Measurements from ENCODE around the gene PFKFB1.
"Not testable (repeated sequence)": the region's sequence is repeated elsewhere in the genome, so short reads cannot be mapped to it uniquely, and the experiment has no call there.

The PFKFB1 gene

DNA sequence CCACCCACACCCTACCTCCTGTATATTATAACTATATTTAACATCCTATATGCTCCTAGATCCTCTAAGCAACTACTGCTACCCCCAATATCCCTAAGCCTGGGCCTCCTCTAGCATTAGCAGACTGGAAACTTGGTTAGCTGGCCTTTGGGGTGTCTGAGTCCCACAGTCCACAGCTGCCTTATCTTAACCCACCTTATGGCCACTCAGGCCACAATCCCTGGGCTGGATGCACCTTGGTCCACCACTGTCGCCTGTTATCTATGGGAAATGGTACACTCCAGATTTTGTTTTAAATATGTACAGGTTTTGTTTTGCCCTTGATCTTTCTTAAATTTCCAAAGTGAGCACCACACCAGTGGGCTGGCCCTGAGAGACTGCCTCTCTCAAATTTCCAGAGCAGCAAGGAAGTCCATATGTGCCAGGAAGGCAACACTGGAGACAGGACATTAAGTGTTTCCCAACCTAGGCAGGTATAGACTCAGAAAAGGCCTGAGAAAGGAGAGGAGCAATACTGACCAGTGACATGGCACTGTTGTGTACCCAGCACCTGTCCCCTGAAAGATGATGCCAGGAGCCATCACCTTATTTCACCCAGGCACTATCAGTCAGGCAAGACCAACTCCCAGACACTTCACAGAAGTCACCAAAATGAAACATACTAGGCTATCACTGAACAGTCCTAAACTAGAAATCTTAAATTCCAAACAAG lies 921 bp downstream of the PFKFB1 start:
- no peak for DNase-seq (ENCODE audit: low spot score)

DNA sequence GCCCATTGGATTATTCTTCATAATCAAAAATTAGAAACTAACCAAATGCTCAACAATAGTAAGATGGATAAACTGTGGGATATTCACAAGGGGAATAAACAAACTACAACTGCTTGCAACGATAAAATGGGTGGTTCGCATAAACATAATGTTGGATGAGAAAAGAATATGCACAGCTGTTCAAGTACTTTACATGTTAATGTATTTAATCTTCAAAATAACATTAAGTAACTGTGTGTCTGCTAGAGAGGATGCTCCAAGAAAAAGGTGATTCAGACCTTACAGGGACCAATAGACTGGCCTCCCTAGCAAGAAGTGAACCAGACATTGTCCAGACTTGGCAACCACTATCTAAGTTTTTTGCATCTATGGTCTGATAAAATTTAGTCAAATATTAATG lies 2.3 kb downstream of the PFKFB1 start:
- no peak for DNase-seq (ENCODE audit: low spot score)

- DNase-seq (ENCODE audit: low spot score) = not testable (repeated sequence)
These were observed 10.7 kb downstream of the PFKFB1 start for GRCh38 chrX:54983306-54983705.

DNA sequence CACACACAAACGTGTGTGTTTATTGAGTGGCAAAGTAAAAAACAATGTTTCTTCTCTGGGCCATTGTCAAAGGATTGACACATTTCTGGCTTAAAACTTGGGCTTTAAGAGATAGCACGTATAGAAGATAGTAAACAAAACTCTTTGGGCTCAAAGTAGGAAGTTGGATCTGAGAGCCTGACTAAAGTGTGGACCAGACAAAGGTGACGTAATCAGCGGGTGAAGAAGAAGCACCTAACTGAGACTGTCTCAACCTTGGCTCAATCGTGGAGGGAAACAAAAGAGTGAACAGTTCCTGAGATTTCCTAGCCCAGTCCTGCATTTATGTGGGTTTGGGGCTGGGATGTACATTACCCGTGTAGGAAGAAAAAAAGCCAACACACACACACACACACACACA lies 13.7 kb downstream of the PFKFB1 start:
- no peak for DNase-seq (ENCODE audit: low spot score)

DNA sequence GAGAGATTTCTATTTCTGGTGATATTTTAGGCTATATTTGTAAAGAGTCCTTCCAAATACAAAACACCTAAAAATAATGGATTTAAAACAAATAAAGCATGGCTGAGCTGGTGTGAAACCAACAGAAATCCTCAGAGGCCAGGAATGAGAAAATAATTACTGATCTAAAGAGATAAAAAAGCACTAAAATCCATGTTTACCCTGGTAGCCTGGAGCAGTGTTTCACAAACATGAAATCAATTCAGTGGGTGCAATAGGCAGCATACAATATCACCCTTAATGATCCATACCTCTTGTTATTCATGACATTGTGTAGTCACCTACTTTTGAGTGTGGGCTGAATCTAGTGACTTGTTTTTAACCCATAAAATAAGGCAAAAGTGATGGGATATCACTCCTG lies 14.6 kb downstream of the PFKFB1 start:
- DNase-seq (ENCODE audit: low spot score) = no peak

GRCh38 chrX:54978448-54978847 lies 15.5 kb downstream of the PFKFB1 start:
- DNase-seq (ENCODE audit: low spot score) = peak; percentile 8

DNA sequence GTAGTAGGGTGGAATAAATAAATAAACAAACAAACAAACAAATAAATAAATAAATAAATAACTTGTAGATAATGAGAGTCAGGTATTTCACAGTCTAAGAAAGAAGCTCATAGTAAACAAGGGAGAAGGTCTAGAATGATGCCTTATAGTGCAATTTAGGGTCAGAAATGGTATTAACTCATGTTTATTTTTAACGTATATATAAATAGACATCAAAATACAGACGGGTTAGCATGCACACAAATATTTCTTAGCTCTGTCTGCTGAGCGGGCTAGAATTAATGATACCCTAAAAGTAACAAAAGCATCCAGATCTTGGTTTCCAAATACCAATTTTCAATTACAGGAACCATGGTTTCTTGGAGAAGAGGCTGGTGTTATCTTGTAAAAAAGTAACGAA lies 16.6 kb downstream of the PFKFB1 start:
- no peak for DNase-seq (ENCODE audit: low spot score)

DNA sequence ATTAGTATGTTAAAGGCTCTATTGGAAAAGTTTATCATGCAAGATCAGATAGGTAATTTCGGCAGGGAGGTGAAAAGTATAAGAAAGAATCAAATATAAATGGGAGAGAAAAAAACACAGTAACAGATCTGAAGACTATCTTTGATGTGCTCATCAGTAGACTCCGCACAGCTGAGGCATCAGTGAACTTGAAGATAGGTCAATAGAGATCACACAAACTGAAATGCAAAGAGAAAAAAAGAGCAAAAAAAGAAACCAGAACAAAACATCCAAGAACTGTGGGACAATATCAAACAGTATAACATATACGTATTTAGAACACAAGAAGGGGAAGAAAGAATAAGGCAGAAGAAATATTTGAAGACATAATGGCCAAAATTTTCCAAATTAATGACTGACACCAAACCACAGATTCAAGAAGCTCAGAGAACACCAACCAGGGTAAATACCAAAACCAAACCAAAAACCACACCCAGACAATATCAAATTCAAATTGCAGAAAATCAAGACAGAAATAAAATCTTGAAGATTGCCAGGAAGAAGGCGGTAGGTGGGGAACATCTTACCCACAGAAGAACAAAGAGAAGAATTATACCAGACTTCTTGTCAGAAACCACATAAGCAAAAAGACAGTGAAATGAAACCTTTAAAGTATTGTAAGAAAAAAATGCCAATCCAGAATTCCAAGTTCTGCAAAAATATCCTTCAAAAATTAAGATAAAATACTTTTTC lies 29.1 kb downstream of the PFKFB1 start:
- no peak for DNase-seq (ENCODE audit: low spot score)

DNA sequence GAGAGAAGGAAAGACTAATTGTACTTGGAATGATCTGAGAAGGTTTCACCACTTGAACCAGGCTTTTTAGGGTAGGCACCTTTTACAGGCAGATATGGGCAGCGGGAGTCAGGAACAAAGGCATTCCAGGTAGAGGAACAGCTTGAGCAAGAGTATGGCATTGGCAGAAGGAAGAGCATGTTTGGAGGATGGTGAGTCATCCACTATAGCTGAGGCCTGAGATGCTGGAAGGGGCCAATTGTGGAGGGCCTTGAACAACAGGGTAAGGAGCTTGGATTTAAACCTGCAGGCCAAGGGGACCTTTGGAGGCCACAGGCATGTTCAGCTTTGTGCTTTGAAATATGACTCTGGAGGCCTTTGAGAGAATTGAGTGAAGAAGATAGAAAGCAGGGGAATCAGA lies 32.2 kb downstream of the PFKFB1 start:
- no peak for DNase-seq (ENCODE audit: low spot score)

GRCh38 chrX:54950730-54951375 lies 43.1 kb downstream of the PFKFB1 start:
- no peak for DNase-seq (ENCODE audit: low spot score)

DNA sequence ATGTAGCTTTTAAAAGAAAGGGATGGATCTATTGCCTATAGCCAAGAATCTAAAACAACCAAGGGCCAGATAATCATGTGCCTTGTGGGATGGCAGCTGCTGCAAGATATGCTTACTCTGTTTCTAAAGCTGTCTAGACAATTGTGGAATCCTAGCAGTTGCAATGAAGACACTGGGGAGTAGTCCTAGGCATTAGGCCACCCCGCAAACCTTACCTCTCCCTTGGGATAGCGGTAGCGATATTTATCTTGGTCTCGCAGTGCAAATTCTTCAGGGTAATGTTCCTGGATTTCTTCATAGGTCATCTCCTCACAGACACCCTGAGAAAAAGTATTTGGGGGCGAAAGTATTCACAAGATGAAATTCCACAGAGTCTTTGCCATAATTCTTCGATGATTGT lies 48.8 kb downstream of the PFKFB1 start:
- DNase-seq (ENCODE audit: low spot score) = no peak

- no peak for DNase-seq (ENCODE audit: low spot score)
These were observed 49.2 kb downstream of the PFKFB1 start for GRCh38 chrX:54944816-54945215.

- no peak for DNase-seq (ENCODE audit: low spot score)
These were observed 56.6 kb downstream of the PFKFB1 start for GRCh38 chrX:54937416-54937815.

- DNase-seq (ENCODE audit: low spot score) = no peak
These were observed 58.7 kb downstream of the PFKFB1 start for GRCh38 chrX:54935306-54935705.

DNA sequence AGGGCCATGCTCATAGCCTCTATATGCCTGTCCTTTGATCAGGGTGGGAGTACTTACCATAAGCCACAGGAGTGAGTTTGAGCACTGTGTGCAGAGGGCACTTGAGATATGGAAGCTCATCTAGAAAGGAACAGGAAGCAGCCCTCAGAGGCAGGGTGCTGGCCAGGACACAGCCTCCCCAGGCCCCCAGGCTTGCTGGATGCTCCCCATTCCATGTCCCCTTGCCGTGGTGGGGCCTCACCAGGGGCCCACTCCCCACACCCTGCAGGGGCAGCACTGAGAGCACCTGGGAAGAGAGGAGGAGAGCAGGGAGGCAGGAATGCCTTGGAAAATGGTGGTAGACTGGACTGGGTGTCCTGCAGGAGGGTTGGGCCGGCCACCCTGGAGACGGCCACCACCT lies 59.1 kb downstream of the PFKFB1 start:
- DNase-seq (ENCODE audit: low spot score) = no peak

DNA sequence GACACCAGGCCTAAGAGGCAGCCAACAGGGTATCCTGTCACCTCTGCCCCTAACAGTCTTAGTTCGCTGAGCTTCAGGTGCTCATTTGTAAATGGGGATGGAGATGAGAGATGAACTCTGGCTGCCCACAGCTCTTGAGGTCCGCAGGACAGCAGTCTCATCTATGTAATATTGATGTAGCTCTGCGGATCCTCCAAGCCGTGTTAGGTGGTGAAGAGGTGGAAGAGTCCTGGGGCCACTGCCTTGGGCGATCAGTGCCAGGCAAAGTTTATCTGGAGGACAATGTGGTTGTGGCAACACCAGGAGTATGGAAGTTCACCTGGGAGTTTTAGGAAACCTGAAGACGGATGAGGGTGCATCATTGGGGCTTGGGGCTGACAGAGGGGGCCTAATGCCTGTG lies 59.9 kb downstream of the PFKFB1 start:
- DNase-seq (ENCODE audit: low spot score) = no peak

GRCh38 chrX:54933150-54933826 lies 60.7 kb downstream of the PFKFB1 start:
- no peak for DNase-seq (ENCODE audit: low spot score)

GRCh38 chrX:54931107-54931506 lies 62.9 kb downstream of the PFKFB1 start:
- no peak for DNase-seq (ENCODE audit: low spot score)

DNA sequence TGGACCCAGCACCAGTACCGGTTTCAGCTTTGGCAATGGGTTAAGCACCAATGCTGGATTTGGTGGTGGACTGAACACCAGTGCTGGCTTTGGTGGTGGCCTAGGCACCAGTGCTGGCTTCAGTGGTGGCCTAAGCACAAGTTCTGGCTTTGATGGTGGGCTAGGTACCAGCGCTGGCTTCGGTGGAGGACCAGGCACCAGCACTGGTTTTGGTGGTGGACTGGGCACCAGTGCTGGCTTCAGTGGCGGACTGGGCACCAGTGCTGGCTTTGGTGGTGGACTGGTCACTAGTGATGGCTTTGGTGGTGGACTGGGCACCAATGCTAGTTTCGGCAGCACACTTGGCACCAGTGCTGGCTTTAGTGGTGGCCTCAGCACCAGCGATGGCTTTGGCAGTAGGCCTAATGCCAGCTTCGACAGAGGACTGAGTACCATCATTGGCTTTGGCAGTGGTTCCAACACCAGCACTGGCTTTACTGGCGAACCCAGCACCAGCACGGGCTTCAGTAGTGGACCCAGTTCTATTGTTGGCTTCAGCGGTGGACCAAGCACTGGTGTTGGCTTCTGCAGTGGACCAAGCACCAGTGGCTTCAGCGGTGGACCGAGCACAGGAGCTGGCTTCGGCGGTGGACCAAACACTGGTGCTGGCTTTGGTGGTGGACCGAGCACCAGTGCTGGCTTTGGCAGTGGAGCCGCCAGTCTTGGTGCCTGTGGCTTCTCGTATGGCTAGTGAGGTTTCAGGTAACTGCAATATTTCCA lies 63.5 kb downstream of the PFKFB1 start:
- DNase-seq (ENCODE audit: low spot score) = no peak

GRCh38 chrX:54928876-54929275 lies 65.1 kb downstream of the PFKFB1 start:
- no peak for DNase-seq (ENCODE audit: low spot score)

GRCh38 chrX:54926978-54927377 lies 67.0 kb downstream of the PFKFB1 start:
- DNase-seq (ENCODE audit: low spot score) = no peak

DNA sequence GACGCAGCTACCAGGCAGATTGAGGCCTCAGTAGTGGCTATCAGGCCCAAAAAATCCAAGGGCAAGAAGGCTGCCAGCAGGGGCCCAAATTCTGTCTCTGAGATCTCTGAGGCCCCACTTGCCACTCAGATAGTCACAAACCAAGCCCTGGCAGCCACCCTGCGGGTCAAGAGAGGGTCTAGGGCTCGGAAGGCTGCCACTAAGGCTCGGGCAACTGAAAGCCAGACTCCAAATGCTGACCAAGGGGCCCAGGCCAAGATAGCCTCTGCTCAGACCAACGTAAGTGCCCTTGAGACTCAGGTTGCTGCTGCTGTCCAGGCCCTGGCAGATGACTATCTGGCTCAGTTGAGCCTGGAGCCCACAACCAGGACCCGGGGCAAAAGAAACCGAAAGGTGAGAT lies 70.6 kb downstream of the PFKFB1 start:
- DNase-seq (ENCODE audit: low spot score) = no peak
